Measurements from ENCODE around the gene WBP11.
"Not testable (repeated sequence)": the region's sequence is repeated elsewhere in the genome, so short reads cannot be mapped to it uniquely, and the experiment has no call there.

Gene WBP11

DNA sequence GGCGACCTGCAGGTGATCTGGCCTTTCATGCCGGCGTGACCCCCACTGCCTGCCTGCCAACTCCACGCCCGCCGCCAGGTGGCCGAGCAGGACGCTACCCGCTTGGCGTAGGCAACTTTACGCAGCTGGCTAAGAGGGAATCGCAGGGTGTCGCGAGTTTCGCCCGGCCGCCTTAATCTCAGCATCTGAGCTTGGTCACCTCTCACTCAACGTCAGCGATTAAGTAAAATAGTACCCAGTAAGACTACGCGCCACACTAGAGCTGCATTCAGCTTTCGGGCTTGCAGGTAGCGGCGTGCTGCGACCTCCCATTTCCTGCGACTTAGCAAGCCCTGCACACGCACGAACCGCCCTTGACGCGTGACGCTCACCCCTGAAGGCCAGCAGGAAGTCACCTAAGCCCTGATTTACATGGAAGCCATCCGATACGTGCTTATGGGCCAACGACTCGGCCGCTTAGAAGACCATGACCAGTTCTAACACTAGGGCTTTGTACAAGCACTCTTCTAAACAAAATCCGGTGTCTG, 33.2 kb downstream of the WBP11 start:
- peak; percentile 93 for DNase-seq (ENCODE audit: low read depth)
- TF ChIP-seq, protein P1, sequence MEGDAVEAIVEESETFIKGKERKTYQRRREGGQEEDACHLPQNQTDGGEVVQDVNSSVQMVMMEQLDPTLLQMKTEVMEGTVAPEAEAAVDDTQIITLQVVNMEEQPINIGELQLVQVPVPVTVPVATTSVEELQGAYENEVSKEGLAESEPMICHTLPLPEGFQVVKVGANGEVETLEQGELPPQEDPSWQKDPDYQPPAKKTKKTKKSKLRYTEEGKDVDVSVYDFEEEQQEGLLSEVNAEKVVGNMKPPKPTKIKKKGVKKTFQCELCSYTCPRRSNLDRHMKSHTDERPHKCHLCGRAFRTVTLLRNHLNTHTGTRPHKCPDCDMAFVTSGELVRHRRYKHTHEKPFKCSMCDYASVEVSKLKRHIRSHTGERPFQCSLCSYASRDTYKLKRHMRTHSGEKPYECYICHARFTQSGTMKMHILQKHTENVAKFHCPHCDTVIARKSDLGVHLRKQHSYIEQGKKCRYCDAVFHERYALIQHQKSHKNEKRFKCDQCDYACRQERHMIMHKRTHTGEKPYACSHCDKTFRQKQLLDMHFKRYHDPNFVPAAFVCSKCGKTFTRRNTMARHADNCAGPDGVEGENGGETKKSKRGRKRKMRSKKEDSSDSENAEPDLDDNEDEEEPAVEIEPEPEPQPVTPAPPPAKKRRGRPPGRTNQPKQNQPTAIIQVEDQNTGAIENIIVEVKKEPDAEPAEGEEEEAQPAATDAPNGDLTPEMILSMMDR (IDR thresholded peaks at IDR 0.05; ENCODE audit: low read depth, low read length, missing control alignments) = peak; percentile 84
- H3K4me3 ChIP-seq (ENCODE audit: low read depth, low read length) = peak overlapping the region; percentile 91

DNA sequence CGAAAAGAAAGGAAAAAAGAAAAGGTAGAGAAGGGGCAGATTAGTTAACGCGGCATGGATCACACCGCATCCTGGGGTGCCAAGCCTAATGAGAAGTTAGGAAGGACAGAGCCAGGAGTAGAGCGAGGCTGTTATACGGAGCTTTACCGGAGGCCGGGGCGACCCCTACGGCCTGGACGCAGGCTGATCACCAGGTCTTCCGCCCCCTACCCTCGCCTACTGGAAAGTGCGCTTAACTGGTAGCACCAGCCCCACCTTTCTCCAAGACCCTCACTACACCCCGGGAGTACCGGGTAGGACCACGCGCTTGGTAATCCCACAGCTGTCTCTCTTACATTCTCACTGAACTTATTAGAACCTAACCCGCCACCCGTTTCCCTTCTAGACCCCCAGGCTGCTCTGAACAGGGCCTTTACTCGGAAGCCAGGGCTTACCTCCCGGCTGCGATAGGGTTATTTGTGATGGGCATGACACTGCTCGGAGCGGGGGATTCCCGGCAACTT, 33.8 kb downstream of the WBP11 start:
- DNase-seq (ENCODE audit: low read depth) = no peak
- TF ChIP-seq, protein P1 (IDR thresholded peaks at IDR 0.05; ENCODE audit: low read depth, low read length, missing control alignments) = no peak
- H3K4me3 ChIP-seq (ENCODE audit: low read depth, low read length) = peak overlapping the region; percentile 91

DNA sequence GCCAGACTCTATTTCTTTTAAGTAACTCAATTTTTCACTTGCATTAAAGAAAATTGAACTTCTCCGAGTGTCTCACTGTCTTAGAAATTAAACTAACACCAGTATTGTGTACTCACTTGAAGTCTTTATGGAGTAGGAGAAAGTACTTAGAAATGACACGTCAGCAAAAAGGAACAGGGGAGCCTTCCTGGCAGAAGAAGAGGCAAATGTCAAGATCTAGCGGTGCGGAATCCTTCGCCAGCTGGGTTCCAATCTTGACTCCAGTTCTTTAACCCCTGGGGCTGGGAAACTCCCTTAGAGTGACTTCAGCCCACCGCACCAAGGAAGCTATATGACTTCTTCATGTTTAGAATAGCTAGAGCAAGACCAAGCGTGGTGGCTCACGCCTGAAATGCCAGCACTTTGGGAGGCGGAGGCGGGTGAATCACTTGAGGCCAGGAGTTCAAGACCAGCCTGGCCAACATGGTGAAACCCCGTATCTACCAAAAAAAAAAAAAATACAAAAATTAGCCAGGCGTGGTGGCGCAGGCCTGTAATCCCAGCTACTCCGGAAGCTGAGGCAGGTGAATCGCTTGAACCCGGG, 34.4 kb downstream of the WBP11 start:
- H3K4me3 ChIP-seq (ENCODE audit: low read depth, low read length) = peak overlapping the region; percentile 91
- no peak for DNase-seq (ENCODE audit: low read depth)
- TF ChIP-seq, protein P1 (IDR thresholded peaks at IDR 0.05; ENCODE audit: low read depth, low read length, missing control alignments) = no peak

DNA sequence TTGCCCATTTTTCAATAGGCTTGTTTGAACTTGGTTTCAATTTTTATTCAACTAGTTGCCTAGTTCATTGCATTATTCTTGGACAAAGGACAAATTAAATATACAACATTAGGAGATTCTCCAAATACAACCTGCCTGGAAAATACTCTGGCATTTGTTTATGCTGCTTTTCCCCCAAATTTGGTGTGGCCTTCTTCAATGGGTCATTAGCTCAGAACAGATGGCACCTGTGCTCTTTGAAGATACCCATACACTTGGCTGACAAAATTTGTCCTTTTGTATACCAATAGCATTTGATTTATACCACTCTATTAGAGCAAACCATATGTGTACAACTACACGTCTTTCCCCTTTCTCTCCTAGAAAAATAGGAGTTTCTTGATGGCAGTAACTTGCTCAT, 35.7 kb downstream of the WBP11 start:
- peak overlapping the region; percentile 91 for H3K4me3 ChIP-seq (ENCODE audit: low read depth, low read length)
- DNase-seq (ENCODE audit: low read depth) = no peak

DNA sequence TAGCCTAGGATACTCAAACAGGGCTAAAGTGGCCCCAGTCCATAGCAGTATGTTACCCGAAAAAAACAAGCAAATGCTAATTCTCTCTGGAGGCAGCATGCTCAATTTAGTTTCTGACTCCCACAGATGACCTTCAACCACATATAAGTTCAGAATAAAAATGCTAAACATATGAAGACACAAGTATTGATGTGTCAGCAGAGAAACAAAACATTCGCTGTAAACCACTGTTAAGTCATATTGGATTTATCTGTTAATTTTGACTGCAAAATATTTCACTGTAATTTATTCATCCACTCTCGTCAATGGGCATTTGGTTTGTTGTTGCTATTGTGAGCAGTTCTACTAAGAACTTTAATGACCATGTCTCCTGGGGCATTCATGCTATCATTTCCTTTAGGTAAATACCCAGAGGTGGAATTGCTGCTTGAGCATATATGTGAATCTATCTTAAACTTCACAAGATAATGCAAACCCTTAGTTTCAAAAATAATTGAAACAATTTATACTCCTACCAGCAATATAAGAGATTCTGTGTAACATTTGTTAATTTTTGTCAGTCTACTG, 36.5 kb downstream of the WBP11 start:
- TF ChIP-seq, protein P1 (IDR thresholded peaks at IDR 0.05; ENCODE audit: low read depth, low read length, missing control alignments) = no peak
- no peak for DNase-seq (ENCODE audit: low read depth)
- H3K4me3 ChIP-seq (ENCODE audit: low read depth, low read length) = no peak overlapping the region

More for the DNA sequence above, 35.7 kb downstream of the WBP11 start:
- TF ChIP-seq, protein P1 (IDR thresholded peaks at IDR 0.05; ENCODE audit: low read depth, low read length, missing control alignments) = no peak

DNA sequence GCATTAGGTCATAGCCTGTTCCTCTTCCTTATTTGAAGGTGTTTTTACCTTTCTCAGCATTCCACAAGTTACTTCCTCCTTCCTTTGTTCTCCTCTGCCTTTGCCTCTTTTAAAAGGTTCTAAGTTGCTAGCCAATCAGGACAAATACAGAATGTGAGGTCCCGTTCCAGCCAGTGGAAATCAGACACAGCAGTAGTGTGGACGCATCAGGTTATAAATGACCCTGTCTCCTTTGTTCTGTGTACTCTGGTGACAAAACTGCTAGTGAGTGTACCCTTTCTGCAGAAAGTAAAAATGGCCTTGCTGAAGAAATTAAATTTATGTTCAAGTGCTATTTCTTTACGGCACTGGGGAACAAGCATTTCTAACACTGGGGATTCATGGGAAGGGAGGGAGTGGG, 37.3 kb downstream of the WBP11 start:
- not testable (repeated sequence) for DNase-seq (ENCODE audit: low read depth); H3K4me3 ChIP-seq (ENCODE audit: low read depth, low read length)

DNA sequence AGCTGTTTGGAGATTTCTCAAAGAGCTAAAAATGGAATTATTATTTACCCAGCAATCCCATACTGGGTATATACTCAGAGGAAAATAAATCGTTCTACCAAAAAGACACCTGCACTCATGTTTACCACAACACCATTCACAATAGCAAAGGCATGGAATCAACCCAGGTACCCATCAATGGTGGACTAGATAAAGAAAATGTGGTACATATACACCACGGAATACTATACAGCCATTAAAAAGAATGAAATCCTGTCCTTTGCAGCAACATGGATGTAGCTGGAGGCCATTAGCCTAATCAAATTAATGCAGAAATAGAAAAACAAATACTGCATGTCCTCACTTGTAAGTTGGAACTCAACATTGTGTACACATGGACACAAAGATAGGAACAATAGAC, 37.9 kb downstream of the WBP11 start:
- DNase-seq (ENCODE audit: low read depth) = no peak
- TF ChIP-seq, protein P1 (IDR thresholded peaks at IDR 0.05; ENCODE audit: low read depth, low read length, missing control alignments) = no peak
- H3K4me3 ChIP-seq (ENCODE audit: low read depth, low read length) = no peak overlapping the region

DNA sequence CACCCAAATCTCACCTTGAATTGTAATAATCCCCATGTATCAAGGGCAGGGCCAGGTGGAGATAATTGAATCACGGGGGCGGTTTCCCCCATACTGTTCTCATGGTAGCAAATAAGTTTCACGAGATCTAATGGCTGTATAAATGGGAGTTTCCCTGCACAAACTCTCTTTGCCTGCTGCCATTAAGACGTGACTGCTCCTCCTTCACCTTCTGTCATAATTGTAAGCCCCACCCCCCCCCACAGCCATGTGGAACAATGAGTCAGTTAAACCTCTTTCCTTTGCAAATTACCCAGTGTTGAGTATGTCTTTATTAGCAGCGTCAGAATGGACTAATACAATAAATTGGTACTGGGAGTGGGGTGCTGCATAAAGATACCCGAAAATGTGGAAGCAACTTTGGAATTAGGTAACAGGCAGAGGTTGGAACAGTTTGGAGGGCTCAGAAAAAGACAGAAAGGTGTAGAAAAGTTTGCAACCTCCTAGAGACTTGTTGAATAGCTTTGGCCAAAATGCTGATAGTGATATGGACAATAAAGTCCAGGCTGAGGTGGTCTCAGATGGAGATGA, 43.5 kb downstream of the WBP11 start:
- H3K4me3 ChIP-seq (ENCODE audit: low read depth, low read length); DNase-seq (ENCODE audit: low read depth): not testable (repeated sequence)
